Suppressor macrophage treated with lipopolysaccharide for 4 hours (primary cell): Measurements from ENCODE around the gene CD151.

Source experiments
- DNase-seq: peaks from one replicate; pipeline ENCODE4 v3.0.0-alpha.2; 2020

CD151 gene

DNA sequence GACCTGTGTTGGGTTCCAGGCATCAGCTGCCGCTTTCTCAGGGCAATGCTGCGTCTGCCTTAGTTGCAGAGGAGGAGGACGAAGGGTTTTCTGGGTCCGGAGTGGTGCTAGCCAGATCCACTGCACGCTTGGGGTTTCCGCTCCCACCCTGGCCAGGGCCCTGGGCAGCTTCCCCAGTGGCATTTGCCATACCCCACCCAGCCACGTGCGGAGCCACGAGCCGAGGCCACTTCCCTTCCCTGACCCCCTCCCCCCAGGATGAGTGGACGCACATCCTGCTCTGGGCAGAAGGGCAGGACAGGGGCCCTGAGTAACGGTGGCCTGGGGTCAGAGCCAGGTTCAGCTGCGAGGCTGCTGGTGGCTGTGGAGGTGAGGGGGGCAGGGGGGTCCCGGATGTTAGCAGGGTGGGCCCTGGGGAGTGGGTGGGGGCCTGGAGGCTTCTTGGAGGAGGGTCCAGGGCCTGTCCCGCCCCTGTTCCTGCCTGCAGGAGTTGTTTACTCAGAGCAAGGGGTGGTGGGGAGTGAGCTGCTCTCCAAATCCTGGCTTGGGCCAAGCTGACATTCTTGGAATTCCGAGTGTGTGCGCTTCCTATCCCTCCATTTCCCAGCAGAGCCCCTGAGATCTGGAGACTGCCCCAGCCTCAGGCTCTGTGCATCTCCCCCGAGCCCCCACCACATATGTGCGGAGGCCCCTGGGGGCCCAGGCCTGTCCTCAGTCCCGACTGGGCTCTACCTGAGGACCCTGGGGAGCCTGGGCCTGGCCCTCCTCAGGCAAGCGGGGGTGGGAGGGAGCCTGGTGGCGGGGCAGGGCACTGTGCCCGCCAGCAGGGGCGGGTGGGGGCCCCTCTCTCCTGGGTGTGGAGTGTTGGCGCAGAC lies 11.3 kb downstream of the CD151 start:
- DNase-seq: peak; percentile 83

DNA sequence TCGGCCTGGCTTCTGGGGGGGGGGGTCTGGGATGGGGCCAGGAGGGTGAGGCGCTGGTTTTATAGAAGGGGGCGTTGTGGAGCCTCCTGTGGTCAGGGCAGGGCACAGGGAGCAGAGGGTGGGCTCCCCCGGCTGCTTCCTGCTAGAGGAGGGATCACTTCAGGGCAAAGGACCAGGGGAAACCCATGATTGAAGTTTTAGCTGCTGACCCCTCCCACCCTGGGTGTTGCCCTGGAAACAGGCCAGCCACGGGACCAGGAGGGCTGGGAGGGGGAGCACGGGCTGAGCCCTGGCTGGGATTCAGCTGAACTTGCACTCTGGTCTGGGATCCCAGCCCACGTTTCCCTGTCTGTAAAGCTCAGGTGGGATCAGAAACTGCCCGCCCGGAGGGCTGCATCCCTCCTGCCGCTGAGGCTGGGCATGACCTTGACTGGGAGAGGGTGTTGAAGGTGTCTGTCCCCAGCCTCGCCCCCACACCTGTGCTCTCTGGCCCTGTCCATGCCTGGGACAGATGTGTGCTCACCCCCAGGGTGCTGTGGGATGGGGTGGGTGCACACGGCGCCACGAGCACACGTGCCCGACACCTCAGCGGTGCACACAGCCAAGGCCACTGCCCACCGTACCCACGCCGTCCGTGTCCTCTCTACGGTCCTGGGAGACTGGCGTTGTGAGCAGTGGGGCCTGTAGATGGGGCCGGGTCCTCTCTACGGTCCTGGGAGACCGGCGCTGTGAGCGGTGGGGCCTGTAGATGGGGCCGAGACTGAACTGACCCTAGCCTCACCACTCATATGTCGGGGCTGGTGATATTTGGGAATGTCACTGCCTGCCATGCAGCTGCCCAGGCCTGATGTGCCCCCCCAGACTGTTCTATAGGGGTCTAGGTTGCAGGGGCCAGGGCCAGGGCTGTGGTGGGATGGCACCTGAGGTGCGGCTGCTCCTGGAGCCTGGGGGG lies 12.2 kb downstream of the CD151 start:
- peak; percentile 74 for DNase-seq

DNA sequence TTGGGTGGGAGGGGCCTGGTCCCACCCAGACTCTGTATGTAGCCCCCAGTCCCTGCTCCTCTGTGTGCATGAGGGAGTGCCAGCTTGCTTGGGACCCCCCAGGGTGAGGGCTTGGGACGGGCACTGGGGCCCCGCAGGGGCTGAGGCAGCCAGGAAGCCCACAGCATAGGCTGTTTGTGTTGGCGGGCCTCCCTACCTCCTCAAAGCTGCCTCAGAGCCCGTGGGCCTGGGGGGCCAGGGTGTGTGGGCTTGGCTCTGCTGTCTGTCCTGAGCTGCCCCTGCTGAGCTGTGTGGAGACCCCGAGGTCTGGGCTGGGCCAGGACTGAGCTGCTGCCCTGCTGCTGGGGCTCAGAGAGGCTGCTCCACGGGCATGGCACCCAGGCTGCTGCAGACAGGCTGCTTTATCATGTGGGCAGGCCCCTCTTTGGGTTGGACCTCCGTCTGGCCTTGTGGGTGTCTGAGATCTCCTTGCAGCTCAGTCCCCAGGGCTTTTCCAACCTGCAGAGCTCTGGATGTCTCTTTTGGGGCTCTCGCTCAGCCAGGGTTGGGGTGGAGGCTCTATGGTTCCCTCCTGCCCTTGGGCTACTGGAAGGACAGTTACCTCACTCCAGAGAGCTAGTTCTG lies 13.2 kb downstream of the CD151 start:
- DNase-seq: no peak

DNA sequence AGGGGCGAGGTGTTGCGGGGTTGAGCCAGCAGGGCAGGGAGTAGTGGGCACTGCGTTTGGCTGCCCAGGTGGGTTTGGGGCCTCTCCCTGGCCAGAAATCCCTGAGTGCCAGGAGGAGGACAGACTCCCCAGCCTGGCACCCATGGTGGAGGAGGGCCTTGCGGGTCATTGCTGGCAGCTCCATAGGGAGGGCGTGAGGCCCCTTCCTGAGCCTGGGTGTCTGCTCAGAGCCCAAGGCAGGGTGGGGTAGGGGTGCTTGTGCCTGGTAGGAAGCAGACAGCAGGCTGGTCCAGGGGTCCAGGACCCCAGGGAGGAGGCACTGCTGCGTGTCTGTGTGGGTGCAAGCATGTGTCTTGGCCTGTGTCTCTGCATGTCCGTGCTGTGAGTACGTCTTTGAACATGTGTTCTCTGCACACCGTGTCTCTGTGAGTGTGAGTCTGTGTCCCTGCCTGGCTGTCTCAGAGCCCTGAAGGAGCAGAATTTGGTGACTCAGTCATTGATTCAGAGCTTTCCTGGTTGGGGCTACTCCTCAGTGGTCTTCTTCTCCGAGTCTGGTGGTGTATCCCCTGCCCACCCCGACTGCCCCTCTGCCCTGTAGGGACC lies 13.8 kb downstream of the CD151 start:
- no peak for DNase-seq

DNA sequence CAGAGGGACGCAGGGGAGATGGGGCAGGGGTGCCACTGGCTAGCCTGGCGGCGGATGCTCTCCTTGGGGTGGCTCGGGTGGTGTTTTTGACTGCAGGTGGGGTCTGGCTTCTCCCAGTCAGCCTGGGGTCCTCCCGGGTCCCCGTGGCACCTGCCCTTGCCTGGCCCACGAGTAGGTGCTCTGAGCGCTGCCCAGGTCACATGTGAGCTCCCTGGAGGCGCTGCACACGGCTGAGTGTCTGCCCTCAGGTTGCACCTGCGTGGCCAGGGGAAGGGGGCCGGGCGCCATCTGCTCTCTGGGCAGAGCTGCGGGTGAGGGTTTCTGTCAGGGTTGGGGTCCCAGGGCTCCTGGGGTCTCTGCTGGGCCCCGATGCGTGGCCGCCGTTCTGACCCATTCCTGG lies 15.1 kb downstream of the CD151 start:
- no peak for DNase-seq

DNA sequence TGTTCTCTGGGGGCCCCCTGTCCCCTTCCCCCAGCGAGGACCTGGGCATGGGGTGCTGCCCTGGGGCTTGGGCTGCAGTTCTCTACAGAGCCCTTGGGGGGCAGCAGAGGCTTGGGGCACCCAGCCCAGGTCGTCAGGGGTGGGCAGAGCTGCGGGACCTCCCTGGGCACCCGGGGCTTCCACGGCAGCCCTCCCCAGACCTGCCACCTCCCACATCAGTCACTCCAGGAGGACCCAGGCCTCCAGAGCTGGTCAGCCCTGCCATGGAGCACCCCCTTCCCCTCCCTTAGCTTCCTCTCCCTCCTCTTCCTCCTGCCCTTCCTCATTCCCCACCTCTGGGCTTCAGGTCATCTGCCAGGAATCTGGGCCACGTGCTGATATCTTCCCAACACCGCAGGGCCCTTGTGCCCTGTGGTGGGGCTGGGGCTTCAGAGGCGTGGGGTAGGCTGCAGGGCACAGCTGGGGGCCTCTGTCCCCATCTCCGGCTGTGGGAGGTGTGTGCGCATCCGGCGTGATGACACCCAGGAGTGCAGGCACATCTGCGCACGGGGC lies 15.7 kb downstream of the CD151 start:
- DNase-seq: peak; percentile 70

DNA sequence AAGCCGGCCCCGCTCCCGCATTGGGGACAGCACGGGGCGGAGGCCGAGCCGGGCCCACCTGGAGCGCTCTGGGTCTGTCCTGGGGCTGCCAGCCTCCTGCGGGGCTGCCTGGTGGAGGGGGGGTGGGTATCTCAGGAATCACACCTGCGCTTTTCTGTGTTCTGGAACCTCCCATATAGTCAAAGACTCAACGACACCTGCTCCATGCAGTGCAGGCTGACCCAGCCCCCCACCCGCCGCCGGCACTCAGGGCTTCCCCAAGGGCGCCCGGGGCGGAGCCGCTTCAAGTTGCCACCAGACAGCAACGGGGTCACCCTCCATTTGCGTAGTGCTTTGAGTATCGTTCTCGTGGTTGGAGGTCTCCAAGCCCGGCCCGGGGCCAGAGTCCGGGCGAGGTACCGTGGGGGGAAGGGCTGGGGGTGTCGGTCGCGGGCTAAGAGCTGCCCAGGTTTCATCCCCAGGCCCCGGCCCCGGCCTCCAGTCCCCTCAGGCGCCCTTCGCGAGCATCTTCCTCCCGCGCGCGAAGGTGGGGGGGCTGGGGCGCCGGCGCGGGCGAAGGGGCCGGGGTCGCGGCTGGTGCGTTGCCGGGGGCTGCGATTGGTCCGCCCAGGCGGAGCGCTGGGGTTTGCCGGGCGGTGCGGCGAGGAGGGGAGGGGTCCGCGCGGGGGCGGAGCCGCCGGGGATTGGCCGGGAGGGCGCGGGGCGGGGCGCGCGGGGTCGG lies 16.5 kb downstream of the CD151 start:
- no peak for DNase-seq

DNA sequence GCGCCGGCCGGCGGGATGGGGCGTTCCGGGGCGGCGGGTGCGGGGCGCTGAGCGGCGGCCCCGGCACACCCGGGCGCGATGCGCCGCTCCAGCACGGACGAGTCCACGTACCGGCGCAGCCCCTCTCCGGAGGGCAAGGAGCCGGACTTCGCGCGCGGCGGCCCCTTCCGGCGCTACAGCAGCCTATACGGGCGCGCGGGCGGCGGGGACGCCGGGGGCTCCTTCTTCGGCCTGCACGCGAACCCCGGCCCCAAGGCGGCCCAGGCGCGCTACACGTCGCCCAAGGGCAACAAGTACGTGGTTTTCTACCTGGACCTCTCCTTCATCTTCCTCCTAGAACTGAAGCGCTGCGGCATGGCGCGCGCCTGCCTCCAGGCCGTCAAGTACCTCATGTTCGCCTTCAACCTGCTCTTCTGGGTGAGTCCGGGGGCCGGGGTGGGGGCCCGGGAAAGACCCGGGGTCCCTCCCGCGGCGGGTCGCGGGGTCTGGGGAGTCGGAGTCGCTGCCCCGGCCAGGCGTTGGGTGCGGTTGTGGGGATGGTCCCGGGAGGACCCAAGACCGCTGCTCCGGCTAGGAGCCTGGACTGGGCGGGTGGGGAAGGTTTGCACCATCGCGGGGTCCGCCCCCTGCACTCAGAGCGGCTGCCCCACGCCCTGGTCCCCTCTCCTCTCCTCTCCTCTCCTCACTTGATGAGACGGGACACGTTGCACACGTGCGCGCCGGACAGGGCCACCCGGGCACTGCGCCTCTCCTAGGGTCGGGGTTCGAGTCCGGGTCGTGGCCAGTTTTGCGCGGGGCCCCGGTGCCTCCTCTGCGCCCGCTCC lies 17.4 kb downstream of the CD151 start:
- DNase-seq: no peak

DNA sequence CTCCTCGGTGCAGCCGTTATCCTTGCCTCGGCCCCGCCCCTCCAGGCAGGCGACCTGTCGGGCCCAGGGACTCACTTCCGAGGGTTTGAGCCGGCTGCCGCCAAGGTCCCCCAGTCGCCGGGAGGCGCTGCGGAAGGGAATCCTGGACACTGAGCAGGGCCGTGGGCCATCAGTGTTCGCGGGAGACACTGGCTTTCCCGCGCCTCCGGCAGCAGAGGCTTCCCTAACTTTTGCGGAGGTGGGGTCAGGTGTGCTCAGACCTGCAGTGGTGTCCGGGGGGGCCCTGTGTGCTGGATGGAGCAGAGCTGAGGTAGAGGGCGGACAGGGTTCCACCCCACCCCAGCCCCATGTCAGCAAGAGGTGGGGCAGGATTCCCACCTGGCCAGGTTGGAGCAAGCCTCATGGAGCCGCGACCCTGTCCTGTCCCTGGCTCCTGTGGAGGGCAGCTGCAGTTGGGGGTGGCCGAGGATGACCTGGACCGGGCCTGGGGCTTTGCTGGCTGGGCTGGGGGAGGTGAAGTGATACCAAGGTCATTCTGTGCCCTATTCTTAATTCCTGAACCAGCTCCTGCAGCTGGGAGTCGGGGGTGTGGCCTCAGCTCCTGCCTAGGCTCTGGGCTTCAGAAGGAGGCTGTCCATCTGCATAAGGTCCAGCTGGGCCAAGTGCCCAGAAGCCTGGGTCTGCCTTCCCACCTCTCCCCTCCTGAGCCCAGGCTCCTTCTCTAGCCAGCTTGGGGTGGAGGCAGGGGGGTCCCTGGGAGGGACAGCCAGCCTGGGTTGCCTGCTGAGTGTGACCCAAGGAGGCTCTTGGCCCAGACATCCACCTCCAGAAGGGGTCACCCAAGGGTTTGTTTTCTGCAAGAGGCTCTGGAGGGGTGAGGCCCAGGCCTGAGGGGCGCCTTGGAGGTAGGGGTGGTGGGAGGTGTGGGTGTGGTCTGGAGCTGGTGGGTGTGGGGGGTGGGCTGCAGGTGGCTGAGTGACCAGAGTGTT lies 18.3 kb downstream of the CD151 start:
- no peak for DNase-seq

DNA sequence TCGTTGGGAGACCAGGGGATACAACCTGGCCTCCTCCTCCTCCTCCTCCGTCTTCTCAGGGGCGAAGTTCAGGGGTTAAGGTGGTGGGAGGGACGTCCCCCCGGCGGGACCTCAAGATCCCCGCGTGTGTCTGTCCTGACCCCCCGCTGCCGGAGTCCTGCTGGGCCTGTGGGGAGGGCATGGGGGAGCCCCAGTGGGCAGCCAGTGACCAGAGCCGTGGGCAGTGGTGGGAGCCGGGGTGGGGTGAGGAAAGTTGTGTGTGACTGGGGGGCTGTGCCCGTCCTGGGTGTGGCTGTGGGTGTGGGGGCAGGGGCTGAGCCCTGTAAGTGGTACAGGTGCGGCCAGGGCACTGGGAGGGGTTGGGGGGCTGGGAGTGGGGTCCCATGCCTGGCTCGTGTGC lies 20.0 kb downstream of the CD151 start:
- DNase-seq: no peak

DNA sequence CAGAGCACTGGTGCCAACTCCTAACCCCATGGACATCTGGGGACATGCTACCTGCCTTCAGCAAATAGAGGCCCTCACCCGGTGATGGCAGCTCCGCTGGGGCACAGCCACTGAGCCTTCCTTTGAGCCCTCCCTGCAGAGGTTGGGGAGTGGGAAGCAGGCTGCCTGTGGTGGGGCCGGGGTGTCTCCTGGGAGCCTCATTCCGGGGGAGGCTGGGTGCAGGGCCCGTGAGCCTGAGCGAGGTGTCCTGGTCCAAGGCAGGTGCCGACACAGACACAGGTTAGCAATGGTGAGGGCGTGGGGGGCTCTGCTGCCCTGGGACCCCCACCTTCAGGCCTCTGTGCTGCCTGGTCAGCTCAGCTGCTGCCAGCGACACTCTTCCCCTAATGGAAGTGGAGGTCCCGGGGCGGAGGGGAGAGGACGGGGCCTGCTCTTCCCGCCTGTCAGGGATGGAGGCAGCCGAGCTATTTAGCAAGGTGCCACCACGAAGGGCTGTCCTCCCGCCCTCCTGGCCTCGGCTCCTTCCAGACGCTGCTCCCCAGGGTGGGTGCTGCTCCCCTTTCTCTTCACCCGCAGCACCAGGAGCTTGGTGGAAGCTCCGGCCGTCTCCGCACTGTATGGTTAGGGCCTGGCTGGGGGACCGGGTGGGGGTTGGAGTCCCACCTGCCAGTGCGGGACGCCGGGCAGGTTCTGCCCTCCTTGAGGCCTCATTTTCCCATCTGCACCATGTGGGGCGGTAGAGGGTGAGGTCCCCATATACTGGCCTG lies 21.1 kb downstream of the CD151 start:
- DNase-seq: no peak

DNA sequence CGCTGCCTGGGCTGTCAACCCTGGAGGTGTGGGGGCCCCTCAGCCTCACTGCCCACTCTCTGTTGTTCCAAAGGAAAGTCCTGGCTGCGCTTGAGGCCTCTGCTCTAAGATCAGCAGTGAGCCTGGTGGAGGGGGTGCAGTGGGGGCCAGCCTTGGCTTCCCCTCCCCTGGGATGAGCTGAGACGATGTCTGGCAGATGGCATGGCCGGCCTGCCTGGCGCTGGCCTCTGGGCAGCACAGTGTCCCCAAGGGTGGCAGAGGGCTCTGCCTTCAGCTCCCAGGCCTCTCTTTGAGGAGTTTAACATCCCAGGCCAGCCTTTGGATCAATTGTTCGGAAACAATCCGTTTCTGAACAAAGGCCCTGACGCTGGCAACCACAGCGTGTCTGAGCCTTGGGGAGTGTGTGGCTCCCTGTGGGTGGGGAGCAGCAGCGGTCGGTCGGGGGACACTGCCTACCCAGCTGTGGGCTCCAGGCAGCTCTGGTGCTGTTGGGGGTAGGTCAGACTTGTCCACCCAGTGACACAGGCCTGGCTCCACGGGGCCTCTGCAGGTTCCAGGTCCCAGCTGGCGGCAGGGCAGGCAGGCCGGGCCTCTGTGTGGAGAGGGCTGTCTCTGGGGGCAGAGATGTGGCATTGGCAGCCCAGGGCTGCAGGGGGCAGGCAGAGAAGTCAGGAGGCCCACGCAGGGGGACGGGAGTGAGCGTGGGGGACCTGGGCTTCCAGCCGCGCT lies 22.0 kb downstream of the CD151 start:
- DNase-seq: no peak

DNA sequence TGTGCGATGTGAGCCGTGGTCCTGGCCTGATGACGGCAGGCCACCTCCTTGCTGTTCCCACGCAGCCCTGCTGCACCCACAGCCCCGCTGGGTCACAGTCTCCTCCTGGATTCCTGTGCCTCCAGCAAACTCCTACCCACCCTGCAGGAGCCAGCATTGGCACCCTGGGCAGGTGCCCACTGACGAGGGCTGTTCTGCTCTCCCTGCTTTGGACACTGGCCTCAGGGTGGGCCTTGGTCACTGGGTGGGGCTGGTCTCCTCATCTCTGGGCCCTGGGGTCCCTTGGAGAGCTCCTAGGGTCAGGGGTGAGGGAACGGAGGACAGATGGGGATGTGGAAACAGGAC lies 22.6 kb downstream of the CD151 start:
- DNase-seq: no peak

DNA sequence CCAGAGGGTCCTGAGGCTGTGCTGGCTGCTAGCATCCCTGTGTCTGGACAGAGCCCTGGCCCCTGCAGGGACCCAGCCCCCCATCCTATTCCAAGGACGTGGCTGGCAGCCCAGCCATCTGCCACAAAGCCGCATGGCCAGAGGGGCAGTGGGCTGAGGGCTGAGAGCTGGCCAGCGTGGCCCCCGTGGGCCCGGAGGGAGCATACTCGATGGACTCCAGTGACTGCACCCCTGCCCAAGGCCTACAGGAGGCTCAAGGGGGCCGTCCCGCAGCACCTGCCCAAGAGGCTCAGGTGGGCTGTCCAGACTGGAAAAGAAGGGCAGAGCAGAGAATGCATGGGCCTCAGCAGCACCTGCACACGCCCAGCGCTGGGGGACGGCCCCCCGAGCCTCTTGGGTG lies 23.0 kb downstream of the CD151 start:
- DNase-seq: no peak

DNA sequence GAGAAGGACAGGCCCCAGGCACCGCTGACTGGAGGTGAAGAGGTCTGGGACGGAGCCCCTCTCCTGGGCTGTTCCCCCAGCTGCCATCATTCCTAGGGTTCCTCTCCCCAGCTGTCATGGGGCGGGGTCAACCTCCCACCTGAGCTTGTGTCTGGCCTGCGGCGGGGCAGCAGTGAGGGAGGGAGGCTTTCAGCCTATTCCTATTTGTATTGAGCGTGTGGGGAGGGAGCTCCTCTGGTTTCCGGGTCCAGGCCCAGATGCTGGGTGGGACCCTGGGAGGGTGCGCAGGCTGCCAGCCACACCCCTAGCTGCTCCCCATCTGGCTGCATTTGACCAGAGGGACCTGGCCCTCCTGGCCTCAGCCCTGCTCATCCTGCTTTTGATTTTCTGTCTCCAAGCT lies 23.6 kb downstream of the CD151 start:
- no peak for DNase-seq

DNA sequence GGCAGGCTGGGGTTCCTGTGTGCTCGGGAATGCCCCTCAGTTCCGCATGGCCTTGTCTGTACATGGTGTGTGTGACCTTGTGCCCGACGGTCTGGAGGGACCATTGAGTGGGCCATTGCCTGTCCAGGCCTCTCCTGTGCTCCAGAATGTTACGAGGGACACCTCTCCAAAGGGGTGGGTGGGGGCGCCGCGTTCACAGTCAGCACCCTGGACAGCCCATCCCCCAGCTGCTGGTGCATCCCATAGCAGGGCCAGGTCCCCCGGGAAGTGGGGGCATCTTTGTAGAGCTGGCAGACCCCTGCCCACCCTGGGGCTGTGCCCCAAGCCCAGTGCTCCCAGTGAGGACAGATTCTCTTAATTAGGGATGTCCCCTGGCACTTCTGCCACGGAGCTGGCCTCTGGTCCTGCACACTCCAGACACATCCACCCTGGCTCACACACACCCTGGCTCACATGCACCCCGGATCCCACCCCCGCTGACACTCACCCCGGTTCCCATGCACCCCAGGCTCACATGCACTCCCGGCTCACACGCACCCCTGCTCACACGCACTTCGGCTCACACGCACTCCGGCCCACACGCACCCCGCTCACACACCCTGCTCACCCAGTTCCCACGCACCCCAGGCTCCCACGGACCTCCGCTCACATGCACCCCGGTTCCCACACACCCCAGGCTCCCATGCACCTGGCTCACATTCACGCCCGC lies 25.5 kb downstream of the CD151 start:
- DNase-seq: no peak

DNA sequence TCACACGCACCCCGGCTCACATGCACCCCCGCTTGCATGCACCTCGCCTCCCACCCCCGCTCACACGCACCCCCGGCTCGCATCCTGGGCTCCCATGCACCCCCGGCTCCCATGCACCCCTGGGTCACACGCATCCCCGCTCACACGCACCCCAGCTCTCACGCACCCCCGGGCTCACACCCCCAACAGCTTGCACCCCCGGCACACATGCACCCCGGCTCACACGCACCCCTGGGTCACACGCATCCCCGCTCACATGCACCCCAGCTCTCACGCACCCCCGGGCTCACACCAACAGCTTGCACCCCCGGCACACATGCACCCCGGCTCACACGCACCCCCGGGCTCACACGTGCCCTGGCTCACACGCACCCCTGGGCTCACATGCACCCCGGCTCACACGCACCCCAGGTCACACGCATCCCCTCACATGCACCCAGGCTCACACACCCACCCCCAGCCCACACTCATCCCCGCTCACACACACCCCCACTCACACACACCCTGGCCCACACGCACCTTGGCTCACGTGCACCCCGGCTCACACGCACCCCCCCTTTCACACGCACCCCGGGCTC lies 26.1 kb downstream of the CD151 start:
- no peak for DNase-seq
